ENCODE results near the gene CLEC4G. TPM values are rescaled to one million over a fixed set of nuclear protein-coding genes. Genes with fewer than 3 reads are reported as not detected.

The CLEC4G gene
- total RNA-seq, 1 experiment from 2014 or later, result not detected

DNA sequence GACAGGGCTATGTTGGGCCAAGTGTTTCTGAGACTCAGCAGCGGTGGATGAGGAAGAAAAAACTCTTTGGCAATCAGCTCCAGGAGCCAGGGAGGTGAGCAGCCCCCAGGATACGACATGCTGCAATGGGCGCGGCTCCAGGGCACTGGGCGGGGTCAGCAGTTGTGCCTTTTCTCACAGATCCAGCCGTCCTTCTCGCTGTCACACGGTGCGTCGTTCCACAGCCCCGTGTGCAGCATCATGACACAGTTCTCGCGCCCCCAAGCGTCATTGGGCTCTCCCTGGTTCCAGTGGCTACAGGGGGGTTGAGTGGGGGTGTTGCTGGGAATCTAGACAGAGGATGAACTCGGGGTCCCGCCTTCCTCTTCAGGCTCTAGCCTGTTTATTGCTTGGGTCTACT, 2.7 kb downstream of the CLEC4G start:
- Histone ChIP-seq H3K27me3 (ENCODE audit: control insufficient read depth, insufficient read depth, low read length) (peaks cover 37% of the 10 kb centered on the region), H3K36me3 (replicated peaks; ENCODE audit: control insufficient read depth, insufficient read depth, low read length) (no peaks in the 10 kb centered on the region), H3K4me3 (ENCODE audit: insufficient read depth, low read depth, low read length) (no peak overlapping the region)
- DNase-seq, result peak; percentile 77

DNA sequence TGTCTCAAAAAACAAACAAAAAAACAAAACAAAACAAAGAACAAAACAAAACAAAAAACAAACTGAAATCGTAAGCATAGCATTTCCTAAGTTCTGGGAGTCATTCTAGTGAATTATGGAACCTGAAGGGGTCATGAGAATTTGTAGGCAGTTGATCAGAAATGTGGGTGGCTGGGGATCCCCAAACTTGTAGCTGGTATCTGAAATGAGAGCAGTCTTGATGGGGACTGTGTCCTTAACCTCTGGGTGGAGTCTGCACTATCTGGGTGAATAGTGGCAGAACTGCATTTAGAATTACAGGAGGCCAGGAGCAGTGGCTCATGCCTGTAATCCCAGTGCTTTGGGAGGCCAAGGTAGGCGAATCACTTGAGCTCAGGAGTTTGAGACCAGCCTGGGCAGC, 6.1 kb downstream of the CLEC4G start:
- H3K36me3 ChIP-seq (replicated peaks; ENCODE audit: control insufficient read depth, insufficient read depth, low read length), result no peaks in the 10 kb centered on the region
- H3K27me3 ChIP-seq (ENCODE audit: control insufficient read depth, insufficient read depth, low read length), result peaks cover 23% of the 10 kb centered on the region
- H3K4me3 ChIP-seq (ENCODE audit: insufficient read depth, low read depth, low read length), result no peak overlapping the region
- no peak for DNase-seq

DNA sequence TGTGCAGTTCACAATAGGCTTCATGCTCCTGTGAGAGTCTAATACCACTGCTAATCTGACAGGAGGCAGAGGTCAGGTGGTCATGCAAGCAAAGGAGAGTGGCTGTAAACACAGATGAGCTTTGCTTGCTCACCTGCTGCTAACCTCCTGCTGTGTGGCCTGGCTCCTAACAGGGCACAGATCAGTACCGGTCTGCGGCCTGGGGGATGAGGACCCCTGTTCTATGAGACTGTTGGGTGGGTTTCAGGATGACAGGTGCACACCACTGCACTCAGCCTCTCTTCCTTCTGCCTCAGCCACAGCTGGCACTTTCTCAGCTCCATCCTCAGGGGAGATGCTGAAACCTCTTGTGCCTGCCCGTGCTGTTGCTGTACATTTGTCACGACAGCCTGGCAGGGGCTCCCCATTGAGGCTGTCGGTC, 9.7 kb downstream of the CLEC4G start:
- no peaks in the 10 kb centered on the region for H3K36me3 ChIP-seq (replicated peaks; ENCODE audit: control insufficient read depth, insufficient read depth, low read length)
- H3K4me3 ChIP-seq (ENCODE audit: insufficient read depth, low read depth, low read length), result no peak overlapping the region
- no peaks in the 10 kb centered on the region for H3K27me3 ChIP-seq (ENCODE audit: control insufficient read depth, insufficient read depth, low read length)
- DNase-seq, result no peak

DNA sequence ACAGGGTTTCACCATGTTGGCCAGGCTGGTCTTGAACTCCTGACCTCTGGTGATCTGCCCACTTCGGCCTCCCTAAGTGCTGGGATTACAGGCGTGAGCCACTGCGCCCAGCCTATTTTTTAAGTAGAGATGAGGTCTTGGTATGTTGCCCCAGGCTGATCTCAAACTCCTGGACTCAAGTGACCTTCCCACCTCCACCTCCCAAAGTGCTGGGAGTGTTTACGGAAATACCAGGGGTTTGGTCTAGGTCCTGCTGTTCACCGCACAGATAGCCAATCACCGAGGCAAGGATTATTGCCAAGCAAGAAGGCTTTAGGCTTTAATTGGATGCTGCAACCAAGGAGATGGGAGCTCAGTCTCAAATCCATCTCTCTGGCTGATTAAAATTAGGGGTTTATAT, 11.6 kb downstream of the CLEC4G start:
- H3K36me3 ChIP-seq (replicated peaks; ENCODE audit: control insufficient read depth, insufficient read depth, low read length), result no peaks in the 10 kb centered on the region
- H3K4me3 ChIP-seq (ENCODE audit: insufficient read depth, low read depth, low read length), result no peak overlapping the region
- no peak for DNase-seq
- no peaks in the 10 kb centered on the region for H3K27me3 ChIP-seq (ENCODE audit: control insufficient read depth, insufficient read depth, low read length)

DNA sequence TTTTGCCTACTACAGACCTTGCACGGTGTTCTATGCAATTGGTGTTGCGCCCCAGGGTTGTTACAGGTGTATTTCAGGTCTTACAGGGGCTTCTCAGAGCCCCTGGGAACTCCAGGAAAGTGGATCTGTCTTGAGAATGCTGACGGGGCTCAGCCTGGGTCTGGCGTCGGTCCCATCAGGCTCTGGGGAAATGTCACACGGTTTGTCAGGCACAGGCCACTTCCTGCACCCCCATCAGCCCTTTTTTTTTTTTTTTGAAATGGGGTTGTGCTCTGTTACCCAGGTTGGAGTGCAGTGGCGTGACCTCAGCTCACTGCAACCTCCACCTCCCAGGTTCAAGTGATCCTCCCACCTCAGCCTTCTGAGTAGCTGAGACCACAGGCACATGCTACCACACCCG, 13.2 kb downstream of the CLEC4G start:
- H3K36me3 ChIP-seq (replicated peaks; ENCODE audit: control insufficient read depth, insufficient read depth, low read length), result no peaks in the 10 kb centered on the region
- no peak overlapping the region for H3K4me3 ChIP-seq (ENCODE audit: insufficient read depth, low read depth, low read length)
- DNase-seq, result no peak
- H3K27me3 ChIP-seq (ENCODE audit: control insufficient read depth, insufficient read depth, low read length), result no peaks in the 10 kb centered on the region

DNA sequence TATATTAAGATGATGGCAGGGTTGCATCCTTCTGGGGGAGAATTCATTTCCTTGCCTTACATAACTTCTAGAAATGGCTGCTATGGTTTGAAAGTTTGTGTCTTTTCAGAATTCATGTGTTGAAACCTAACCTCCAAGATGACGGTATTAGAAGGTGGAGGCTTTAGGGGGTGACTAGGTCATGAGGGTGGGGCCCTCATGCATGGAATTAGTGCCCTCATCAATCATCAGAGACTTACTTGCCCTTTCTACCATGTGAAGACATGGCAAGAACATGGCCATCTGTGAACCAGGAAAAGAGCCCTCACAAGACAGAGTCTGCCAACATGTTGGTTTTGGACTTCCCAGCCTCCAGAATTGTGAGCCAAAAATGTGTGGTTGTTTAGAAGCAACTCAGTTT, 15.1 kb downstream of the CLEC4G start:
- Histone ChIP-seq H3K27me3 (ENCODE audit: control insufficient read depth, insufficient read depth, low read length) (no peaks in the 10 kb centered on the region), H3K4me3 (ENCODE audit: insufficient read depth, low read depth, low read length) (no peak overlapping the region), H3K36me3 (replicated peaks; ENCODE audit: control insufficient read depth, insufficient read depth, low read length) (no peaks in the 10 kb centered on the region)
- DNase-seq, result no peak

DNA sequence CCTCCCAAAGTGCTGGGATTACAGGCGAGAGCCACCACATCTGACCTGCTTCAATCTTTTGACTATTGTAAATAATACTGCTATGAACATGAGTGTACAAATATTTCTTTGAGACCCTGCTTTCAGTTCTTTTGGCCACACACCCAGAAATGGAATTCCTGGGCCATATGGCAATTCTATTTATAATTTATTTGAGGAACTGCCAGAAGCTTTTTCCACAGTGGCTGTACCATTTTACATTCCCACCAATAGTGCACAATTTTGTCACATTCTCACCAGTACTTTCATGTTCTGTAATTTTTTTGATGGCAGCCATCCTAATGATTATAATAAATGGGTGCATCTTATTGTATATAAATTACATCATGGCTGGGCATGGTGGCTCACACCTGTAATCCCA, 16.2 kb downstream of the CLEC4G start:
- no peaks in the 10 kb centered on the region for H3K27me3 ChIP-seq (ENCODE audit: control insufficient read depth, insufficient read depth, low read length)
- H3K36me3 ChIP-seq (replicated peaks; ENCODE audit: control insufficient read depth, insufficient read depth, low read length), result no peaks in the 10 kb centered on the region
- no peak overlapping the region for H3K4me3 ChIP-seq (ENCODE audit: insufficient read depth, low read depth, low read length)
- no peak for DNase-seq

DNA sequence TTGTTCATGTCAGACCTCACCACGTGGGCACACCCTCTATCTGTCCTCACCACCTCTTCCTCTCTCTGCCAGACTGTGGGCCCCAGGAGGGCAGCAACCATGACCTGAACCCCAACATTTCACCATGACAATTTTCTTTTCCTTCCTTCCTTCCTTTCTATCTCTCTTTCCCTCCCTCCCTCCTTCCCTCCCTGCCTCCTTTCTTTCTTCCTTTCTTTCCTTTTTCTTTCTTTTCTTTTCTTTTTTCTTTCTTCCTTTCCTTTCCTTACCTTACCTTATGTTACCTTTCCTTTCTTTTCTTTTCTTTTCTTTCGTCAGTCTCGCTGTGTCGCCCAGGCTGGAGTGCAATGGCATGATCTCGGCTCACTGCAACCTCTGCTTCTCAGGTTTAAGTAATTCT, 21.3 kb downstream of the CLEC4G start:
- no peaks in the 10 kb centered on the region for H3K36me3 ChIP-seq (replicated peaks; ENCODE audit: control insufficient read depth, insufficient read depth, low read length)
- no peaks in the 10 kb centered on the region for H3K27me3 ChIP-seq (ENCODE audit: control insufficient read depth, insufficient read depth, low read length)
- H3K4me3 ChIP-seq (ENCODE audit: insufficient read depth, low read depth, low read length), result no peak overlapping the region
- no peak for DNase-seq

DNA sequence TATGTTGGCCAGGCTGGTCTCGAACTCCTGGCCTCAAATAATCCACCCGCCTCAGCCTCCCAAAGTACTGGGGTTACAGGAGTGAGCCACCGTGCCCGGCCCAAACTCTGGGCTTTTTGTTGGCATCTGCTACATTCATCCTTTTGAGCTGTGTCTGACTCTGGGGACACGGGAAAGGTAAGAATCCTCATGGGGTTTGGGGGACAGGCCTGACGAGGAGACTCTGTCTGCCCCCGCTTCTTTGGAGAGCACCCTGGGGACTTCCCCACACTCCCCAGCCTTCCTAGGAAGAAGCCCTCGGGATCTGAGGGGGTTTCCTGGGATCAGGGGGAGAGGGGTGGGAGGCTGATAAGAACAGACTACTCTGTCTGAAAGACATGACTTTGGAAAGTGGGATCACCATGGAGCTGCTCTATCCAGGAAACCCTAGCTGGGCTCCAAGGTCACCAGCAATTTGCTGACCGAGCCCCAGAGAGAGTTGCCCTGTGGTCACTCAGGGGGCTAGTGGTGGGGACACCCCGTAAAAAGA, 21.9 kb downstream of the CLEC4G start:
- no peak for DNase-seq
- Histone ChIP-seq H3K27me3 (ENCODE audit: control insufficient read depth, insufficient read depth, low read length) (no peaks in the 10 kb centered on the region), H3K4me3 (ENCODE audit: insufficient read depth, low read depth, low read length) (no peak overlapping the region), H3K36me3 (replicated peaks; ENCODE audit: control insufficient read depth, insufficient read depth, low read length) (no peaks in the 10 kb centered on the region)

DNA sequence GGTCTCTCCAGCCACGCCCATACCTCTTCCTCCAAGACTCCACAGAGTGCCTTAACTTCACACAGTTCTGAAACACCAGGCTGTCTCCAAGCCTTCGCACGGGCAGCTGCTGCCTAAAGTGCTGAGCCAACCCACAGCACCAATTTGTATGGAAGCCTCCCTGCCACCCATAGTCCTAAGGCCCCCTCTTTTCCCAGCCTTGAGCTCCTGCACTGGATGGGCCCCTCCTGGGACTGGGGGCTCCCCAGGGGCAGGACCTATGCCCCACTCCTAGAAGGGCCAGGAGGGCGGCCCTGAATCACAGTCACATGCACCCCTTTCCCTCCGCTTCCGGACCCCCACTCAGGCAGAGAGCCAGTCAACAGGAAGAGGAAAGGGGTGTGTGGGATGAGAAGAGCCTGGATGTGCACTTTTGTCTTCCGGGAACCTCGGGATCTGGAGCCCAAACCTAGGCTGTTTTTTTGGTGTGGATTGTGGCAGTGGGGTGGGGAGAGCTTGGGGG, 24.9 kb downstream of the CLEC4G start:
- peak; percentile 43 for DNase-seq
- Histone ChIP-seq H3K4me3 (ENCODE audit: insufficient read depth, low read depth, low read length) (no peak overlapping the region), H3K27me3 (ENCODE audit: control insufficient read depth, insufficient read depth, low read length) (no peaks in the 10 kb centered on the region), H3K36me3 (replicated peaks; ENCODE audit: control insufficient read depth, insufficient read depth, low read length) (no peaks in the 10 kb centered on the region)

DNA sequence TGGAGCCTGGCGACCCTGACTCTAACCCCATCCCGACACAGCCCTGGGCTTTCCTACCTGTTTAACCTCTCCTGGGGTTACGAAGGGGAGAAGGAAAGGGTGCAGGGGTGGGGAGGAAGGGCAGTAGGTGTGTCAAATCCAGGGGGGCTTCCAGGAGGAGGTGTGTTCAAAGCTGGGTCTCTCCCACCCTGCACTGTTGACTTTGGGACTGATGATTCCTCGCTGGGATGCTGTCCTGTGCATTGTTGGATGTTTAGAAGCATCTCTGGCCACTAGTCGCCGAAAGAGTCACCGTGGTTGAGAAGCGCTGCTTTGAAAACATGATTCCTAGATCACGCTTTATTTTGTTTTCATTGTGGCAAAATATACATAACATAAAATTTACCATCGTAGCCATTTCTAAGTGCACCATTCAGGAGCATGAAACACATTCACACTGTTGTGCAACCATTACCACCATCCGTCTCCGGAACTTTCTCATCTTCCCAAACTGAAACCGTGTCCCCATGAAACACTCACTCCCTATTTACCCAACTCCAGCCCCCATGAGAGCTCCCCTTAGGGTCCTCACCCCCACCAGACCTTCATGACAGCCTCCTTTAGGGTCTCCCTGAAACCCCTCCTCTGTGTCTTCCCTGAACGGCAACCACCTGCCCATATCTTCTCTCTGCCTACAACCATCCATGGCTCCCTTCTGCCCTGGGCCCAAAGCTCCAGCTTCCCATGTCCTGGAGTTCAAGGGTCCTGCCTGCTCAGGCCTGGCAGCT, 25.5 kb downstream of the CLEC4G start:
- DNase-seq, result no peak
- Histone ChIP-seq H3K27me3 (ENCODE audit: control insufficient read depth, insufficient read depth, low read length) (no peaks in the 10 kb centered on the region), H3K4me3 (ENCODE audit: insufficient read depth, low read depth, low read length) (no peak overlapping the region), H3K36me3 (replicated peaks; ENCODE audit: control insufficient read depth, insufficient read depth, low read length) (no peaks in the 10 kb centered on the region)

DNA sequence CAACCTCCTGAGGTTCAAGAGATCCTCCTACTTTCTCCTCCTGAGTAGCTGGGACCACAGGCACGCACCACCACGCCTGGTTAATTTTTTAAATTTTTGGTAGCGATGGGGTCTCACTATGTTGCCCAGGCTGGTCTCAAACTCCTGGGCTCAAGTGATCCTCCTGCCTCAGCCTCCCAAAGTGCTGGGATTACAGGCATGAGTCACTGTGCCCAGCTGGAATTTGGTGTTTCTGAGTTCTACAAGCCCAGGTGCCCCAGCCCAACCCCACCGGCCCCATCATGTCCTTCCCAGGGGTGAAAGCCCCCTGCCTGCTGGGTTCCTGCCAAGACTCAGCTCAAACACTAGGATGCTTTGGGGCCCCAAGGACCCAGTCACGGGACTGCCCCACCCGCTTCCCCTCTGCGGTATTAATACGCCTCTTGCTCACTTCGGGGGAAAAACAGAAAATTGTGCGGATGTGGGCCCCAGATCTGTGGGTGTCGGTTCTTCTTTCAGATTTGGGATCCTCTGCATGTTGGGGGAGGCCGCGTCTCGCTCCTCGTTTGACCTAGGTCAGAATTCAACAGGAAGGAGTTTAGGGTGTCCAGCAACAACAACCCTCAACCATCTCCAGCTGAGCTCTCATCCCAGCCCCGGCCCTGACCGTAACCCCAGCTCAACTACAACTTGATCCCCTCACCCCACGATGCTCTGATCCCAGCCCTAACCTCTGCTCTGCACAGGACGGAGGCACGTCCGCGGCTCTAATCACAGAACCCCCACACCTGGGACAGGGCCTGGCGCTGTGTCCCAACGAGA, 26.3 kb downstream of the CLEC4G start:
- no peaks in the 10 kb centered on the region for H3K36me3 ChIP-seq (replicated peaks; ENCODE audit: control insufficient read depth, insufficient read depth, low read length)
- no peak overlapping the region for H3K4me3 ChIP-seq (ENCODE audit: insufficient read depth, low read depth, low read length)
- DNase-seq, result peak; percentile 31
- H3K27me3 ChIP-seq (ENCODE audit: control insufficient read depth, insufficient read depth, low read length), result no peaks in the 10 kb centered on the region; the same call in 1 of the 2 replicates

DNA sequence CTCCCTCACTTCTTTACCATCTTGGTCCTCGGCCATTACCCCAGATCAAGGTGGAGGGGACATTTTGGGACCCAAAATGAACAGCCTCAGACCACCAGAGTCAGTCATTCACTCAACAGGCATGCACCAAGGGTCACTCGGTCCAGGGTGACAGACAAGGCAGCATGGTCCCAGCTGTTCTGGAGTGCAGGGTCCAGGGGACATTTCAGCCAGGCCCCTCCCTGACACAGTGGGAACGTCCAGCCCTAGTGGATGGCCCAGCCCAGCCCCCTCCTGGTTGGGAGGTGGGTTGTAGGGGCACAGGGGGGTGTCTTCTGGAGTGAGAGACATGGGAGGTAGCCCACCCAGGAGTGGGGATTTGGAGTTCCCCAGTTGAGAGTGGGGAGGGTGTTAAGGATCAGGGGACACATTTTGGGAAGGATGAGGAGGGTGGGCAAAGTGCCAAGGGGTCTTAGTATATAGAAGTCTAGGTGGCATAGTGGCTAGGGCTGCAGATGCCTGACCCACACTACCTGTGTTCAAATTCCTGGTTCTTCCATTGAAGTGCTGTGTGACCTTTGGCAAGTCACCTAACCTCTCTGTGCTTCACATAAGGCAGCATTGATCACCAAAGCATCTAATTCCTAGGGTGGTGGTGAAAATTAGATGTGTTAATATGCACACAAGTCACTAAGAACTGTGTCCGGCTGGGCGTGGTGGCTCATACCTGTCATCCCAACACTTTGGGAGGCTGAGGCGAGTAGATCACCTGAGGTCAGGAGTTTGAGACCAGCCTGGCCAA, 27.4 kb downstream of the CLEC4G start:
- DNase-seq, result peak; percentile 17
- Histone ChIP-seq H3K4me3 (ENCODE audit: insufficient read depth, low read depth, low read length) (no peak overlapping the region), H3K27me3 (ENCODE audit: control insufficient read depth, insufficient read depth, low read length) (no peaks in the 10 kb centered on the region; the same call in 1 of the 2 replicates), H3K36me3 (replicated peaks; ENCODE audit: control insufficient read depth, insufficient read depth, low read length) (no peaks in the 10 kb centered on the region)

DNA sequence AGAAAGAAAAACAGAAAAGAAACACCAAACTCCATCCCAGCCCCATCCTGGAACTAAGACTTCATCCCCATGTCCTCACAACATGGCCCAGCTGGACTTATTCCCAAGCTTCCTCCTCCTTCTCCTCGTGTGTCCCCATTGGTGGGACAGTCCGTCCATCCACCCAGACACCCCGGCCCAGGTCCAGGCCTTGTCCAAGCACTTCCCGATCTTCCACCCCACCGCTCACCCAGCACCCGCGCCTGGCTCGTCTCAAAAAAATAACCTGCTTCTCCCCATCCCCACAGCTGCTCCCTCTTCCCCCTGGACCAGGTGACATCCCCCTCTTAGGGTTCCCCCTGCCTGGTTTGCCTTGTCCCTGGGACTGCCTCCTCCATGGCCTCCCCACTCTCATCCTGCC, 28.6 kb downstream of the CLEC4G start:
- Histone ChIP-seq H3K4me3 (ENCODE audit: insufficient read depth, low read depth, low read length) (no peak overlapping the region), H3K36me3 (replicated peaks; ENCODE audit: control insufficient read depth, insufficient read depth, low read length) (no peaks in the 10 kb centered on the region)
- peak; percentile 57 for DNase-seq

More for the DNA sequence above, 28.6 kb downstream of the CLEC4G start:
- peaks cover 2% of the 10 kb centered on the region for H3K27me3 ChIP-seq (ENCODE audit: control insufficient read depth, insufficient read depth, low read length)

Data from H7 (cell line).